Activated naive CD4-positive, alpha-beta T cell treated with Interleukin-2 at 50 U/mL for 16 hours (primary cell): ENCODE measurements around the gene RERE.

Experiments
- DNase-seq: peaks from one replicate; pipeline ENCODE4 v3.0.0-alpha.2; 2020

Gene RERE

GRCh38 chr1:8337776-8338525, 479.5 kb downstream of the RERE start:
- no peak for DNase-seq

- no peak for DNase-seq
These were observed 482.2 kb downstream of the RERE start for GRCh38 chr1:8335246-8335645.

DNA sequence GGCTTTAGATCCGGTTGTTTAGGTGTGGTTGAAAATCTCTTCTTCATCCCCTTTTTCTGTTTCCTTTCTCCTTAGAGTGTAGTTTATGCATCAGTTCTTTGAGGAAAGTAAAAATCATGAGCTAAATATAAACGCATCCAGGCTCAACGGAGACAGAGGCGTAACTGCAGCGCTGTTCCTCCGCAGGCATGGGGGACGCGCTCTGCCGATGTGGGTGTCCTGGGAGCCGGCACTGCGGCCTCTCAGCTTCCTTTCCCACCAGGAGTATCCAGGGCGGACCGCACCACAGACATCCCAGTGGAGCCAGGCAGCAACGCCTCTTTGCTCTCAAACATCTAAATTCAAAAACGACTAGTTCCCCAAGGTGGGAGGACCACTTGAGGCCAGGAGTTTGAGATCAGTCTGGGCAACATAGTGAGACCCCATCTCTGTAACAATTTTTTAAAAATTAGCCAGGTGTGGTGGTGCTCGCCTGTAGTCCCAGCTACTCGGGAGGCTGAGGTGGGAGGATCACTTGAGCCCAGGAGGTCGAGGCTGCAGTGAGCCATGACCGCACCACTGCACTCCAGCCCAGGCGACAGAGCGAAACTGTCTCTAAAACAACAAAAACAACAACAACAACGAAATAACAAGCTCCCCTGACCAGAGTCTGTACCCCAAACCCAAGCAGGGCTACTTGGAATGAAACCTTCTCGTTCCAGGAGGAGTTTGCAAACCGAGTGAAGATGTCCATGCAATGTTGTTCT, 483.2 kb downstream of the RERE start:
- no peak for DNase-seq

DNA sequence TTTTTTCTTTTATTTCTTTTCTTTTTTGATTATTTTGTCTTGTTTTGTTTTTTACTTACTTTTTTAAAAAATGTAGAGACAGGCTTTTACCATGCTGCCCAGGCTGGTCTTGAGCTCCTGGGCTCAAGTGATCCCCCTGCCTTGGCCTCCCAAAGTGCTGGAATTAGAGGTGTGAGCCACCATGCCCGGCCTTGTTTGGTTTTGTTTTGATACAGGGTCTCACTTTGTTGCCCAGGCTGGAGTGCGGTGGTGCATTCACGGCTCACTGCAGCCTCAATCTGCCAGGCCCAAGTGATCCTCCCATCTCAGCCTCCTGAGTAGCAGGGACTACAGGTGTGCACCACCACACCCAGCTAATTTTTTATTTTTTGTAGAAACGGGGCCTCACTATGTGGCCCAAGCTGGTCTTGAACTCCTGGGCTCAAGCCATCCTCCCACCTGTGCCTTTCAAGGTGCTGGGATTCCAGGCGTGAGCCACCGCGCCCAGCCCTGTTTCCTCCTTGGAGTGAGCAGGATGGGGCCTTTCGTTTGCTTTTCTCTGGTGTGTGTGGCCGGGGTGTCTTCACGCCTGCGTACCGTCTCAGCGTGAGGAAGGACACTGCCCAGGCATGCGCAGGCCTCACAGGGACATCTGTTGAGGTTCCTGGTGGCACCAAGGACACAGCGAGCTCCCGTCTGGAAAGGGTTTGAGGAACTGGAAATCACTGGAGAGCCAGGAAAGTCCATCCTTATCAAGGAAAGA, 484.0 kb downstream of the RERE start:
- DNase-seq, result no peak

DNA sequence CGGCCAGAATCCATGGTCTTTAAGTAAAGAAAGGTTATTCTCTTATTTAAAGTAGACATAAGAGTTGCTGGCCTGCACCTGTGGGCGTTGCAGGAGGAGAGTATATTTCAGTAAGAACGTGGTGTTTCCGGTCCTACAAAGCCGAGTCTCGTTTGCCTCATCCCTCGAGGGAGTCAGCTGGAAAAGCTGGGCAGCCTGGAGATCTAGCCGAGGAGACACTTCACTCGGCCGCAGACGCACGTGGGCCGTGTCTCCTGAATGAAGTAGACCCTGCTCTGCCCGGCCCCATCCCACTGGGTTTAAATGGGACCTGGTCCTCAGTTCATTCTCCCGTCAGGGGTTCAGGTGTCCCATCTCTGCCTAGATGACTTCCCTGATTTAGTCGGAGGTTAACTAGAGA, 484.6 kb downstream of the RERE start:
- no peak for DNase-seq

GRCh38 chr1:8330271-8331125, 486.9 kb downstream of the RERE start:
- no peak for DNase-seq

DNA sequence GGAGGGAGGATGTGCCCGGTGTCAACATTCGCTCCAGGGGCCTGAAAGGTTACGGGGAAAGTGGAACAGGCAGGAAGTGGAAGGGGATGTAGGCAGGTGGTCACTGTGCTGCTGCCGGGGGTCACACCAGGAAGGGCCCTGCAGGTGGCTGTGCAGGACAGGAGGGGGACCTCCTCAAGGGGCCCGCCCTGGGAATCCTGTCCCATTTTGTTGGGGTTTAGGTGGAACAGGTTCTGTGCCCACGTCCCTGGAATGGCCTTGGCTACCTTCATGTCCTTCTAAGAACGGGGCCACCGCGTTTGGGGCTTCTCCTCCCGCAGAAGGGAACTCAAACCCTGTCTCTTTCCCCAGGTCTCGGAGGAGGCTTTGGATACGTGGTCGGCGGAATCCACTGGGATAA, 487.6 kb downstream of the RERE start:
- no peak for DNase-seq

DNA sequence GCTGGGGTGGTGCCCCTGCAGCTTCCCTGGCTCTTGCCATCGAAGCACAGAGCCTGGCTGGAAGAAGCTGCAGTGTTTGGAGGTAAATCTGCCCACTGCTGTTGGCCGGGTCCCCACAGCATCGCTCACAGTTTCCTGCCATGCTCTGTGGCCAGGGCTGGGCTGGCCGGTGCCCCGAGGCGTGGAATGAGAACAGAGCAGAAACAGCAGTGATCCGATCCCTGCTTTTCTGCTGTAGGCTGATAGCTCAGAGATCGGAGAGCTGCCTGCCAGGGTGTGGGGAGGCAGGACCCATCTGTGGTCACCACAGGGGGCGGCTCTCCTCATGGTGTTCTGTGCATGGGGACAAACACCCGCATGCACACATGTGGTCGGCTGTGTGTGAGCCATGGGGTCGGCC, 488.0 kb downstream of the RERE start:
- DNase-seq, result no peak

- DNase-seq, result no peak
These were observed 489.2 kb downstream of the RERE start for GRCh38 chr1:8328271-8328670.

- no peak for DNase-seq
These were observed 491.2 kb downstream of the RERE start for GRCh38 chr1:8326265-8326664.

DNA sequence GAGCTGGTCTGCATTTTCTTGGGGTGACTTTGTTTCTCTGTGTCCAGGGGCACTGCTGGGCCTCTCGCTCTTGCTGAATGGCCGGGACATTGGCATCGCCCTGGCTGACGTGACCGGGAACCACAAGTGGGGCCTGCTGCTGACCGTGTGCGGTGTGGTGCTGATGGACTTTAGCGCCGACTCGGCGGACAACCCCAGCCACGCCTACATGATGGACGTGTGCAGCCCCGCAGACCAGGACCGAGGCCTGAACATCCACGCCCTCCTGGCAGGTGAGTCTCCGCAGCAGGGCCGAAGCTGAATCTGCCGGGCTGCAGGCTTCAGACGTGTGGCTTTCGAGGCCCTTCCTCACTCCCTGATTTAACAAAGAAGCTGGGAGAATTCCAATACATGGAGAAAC, 491.7 kb downstream of the RERE start:
- no peak for DNase-seq

DNA sequence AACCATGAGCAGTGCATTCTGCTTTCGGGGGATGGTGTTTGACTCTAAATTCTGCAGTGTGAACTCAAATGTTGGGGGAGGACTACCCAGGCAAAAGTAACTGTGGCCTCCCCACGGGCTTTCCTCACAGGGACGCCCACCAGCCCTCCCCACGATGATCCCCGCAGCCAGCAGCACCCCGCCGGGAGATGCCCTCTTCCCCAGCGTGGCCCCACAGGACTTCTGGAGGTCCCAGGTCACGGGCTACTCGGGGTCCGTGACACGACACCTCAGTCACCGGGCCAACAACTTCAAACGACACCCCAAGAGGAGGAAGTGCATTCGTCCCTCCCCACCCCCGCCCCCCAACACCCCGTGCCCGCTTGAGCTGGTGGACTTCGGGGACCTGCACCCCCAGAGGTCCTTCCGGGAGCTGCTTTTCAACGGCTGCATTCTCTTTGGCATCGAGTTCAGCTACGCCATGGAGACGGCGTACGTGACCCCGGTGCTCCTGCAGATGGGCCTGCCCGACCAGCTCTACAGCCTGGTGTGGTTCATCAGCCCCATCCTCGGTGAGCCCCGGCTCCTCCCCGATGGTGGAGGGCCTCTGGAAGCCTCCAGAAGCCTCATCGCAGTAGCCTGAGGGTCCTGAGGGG, 493.1 kb downstream of the RERE start:
- no peak for DNase-seq

DNA sequence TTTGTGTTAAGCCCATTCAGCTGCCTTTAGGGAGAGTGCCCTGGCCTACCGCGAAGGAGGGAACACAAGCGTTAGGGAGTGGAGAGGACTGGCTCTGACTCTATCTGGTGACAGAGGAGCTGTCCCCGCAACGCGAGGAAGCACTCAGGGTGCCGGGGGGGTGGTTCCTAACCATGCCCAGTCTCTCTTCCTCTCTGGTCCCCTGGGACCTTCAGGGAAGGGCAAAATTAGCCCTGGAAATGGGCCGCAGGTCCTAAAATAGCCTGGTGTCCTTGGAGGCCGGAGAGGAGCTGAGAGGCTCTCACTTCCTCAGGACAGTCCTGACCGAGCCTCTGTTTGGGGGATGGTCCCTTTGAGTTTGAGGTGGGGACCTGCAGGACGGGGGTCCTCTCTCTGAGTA, 493.7 kb downstream of the RERE start:
- no peak for DNase-seq

DNA sequence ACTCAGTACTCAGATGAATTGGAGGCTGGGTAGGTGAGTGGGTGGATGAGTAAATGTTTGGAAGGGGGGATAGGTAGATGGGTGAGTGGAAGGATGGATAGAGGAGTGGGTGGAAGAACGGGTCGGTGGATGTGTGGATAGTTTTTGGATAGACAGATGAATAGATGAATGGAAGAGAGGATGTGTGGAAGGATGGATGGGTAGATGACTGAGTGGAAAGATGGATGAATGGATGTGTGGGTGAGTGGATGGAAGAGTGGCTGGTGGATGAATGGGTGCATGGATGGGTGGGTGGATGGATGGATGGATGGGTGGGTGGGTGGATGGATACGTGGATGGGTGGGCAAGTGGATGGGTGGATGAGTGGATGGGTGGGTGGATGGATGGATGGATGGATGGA, 495.8 kb downstream of the RERE start:
- peak; percentile 4 for DNase-seq

GRCh38 chr1:8318436-8318835, 499.0 kb downstream of the RERE start:
- no peak for DNase-seq

DNA sequence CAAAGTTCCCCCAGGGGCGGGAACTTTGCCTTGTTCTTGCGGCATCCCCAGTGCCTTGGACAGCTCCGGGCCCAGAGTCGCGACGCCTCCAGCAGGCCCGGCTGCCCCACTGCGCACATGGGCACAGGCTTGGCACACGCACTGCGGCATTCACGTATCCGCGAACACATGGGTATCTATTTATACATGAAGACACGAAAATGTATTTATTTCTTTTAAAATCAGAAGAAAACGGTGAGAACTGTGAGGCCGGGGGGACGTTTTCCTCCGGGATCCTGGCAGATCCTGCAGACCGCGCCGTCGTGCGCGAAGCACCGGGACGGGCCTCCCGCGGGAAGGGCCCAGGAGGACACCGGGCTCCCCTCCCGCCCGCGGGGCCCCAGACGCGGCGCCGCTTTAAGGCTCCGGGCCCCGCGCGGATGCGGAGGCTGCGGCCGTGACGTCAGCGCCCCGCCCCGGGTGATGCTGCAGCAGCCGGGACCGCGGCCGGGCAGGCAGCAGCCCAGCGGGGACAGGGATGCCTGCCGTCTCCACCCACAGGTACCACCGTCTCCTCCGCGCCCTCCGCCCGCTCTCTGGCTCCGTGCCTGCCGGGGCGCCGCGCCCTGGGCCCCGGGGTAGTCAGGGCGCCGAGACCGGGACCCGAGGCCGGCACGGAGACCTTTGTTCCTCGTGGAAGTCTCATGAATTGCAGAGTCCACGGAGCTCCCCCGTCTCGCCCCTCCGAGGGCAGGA, 499.6 kb downstream of the RERE start, which contains the start of gene SLC45A1:
SLC45A1 (plus strand) TSS at position 468 of the 735 bp plus-strand sequence. CDS start 6,216 bp downstream, outside the sequence.
- peak; percentile 83 for DNase-seq

DNA sequence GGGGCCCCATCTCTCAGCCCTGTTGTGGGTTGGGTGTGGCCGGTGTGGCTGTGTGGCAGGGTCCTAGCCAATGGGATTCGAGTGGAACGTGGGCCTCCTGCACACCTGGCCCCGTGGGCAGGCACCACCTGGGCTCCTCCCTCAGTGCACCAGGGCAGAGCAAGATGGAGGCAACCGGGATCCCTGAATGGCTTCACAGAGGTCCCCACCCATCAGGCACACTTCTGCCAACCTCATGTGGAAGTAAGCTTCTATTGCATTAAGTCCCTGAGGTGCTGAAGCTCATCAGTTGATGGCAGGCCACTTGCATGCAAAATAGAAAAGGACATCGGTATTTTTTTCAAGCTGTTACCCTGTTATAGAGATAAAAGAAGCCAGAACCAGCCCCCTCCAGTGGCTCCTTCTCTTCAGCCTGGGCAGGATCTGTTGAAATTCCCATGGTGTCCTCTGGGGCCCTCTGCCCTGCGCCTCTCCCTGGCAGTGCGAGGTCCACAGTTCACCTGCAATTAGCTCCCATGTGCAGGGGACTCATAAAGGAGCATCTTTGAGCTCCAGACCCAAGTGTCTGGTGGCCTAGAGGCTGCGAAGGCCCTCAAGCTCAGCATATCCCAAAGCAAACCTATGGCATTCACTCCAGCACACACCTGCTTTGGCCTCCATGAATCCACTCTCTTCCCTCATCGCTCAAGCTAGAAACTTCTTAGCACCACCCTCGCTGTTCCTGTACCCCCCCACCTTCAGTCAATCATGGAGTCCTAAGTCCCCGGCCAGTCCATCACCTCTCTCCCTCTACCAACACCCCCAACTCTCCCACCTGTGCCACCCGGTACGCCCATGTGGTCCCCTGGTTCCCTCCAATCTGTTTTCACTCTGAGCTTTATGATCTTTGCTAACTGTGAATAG, 501.6 kb downstream of the RERE start:
- DNase-seq, result no peak

- peak; percentile 46 for DNase-seq
These were observed 502.8 kb downstream of the RERE start for GRCh38 chr1:8314346-8315280.

DNA sequence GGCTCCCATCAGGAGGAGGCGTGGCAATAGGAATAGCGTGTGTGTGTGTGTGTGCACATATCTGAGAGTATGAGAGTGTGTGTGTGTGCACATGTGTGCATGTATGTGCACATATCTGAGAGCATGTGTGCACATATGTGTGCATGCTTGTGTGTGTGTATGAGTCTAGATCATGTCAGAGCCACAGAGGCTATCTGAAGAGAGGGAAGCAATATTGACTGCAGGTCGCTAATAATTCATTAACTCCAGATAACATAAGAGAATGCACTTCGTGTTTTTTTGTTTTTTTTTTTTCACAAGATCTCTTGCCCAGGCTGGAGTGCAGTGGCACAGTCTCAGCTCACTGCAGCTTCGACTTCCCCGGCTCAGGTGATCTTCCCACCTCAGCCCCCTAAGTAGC, 504.2 kb downstream of the RERE start:
- no peak for DNase-seq
